Lower leg skin (tissue), 4 donors: ENCODE data around the gene PACS2. TPM values are rescaled to one million over a fixed set of nuclear protein-coding genes. Genes with fewer than 3 reads are reported as not detected.

Experiments used
- DNase-seq, 2 donors: peaks; one replicate each; pipeline ENCODE4 v3.0.0-alpha.2; 2019; ENCODE audit warnings: low spot score in 2 of 2
- H3K4me3 ChIP-seq: fragments of 200-600 bp; sonication (generic); 2 replicates; pipeline ENCODE4 v1.5.1; 2017; ENCODE audit warnings: mild to moderate bottlenecking, low read depth; ENCODE audit not compliant: poor library complexity, severe bottlenecking
- POLR2A ChIP-seq, 2 donors: fragments of 450-650 bp; IDR thresholded peaks; one replicate each; pipeline ENCODE4 v1.6.1; 2016 to 2017; ENCODE audit warnings: antibody characterized with exemption in 2 of 2, mild to moderate bottlenecking in 1 of 2, moderate library complexity in 1 of 2
- WGBS, 2 donors: methylation state at CpG; one replicate each; pipeline ENCODE4 v1.1.5; 2018; 5-methylcytosine and 5-hydroxymethylcytosine counted together
- intact Hi-C: fragments of 100-400 bp; cut with DNase I; formaldehyde crosslinking; loops from one replicate; pipeline ENCODE4 v1.15.0; 2023; ENCODE audit warnings: low total_unique reads
- total RNA-seq, 4 donors: library from RNA; depleted of rRNA; stranded (reverse); fragments of >200 nt; gene quantifications; one replicate each; pipeline ENCODE4 v1.1.0, GENCODE V29; 2016
- TF ChIP-seq, protein P1 (sequence below), 3 donors: fragments of 450-650 bp; IDR thresholded peaks; one replicate each; pipeline ENCODE4 v1.5.1; 2016; ENCODE audit warnings: antibody characterized with exemption in 3 of 3, mild to moderate bottlenecking in 3 of 3, moderate library complexity in 2 of 3

PACS2 gene
- total RNA-seq, 4 donors from 2014 or later, result 25.9 to 75.1 (median 54.3) TPM

DNA sequence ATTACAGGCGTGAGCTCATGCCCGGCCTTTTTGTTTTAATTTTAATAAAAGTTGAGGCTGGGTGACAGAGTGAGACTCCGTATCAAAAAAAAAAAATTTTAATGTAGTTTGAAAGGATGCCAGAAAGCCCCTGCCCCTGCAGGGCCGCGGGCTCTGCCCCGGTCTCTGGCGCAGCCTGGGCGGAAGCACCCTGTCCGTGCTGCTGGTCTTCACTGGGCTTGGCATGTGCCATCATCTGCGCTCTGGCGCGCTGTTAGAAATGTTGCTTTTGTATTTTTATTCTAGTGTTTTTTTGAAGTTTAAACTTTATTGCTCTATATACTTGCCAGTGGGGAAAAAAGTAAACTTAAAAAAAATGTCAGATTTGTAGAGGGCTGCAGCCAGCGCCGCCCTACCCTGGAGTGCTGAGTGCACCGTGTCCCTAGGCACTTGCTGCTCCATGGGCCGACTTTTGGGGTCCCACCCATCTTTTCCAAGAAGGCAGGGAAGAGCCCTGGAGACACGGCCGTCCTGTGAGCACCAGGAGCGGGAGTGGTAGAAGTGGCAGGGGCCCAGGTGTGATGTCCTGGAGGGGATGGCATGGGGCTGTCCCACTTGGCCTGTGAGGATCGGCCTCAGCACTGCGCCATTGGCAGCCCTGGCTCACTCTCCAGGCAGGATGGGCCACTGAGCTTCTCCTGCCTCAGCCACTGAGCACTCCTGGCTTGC is 109.1 kb downstream of the PACS2 start:
- intact Hi-C loops, result no loop called here
- no peak for TF ChIP-seq POLR2A (IDR thresholded peaks at IDR 0.05)
- TF ChIP-seq, protein P1, sequence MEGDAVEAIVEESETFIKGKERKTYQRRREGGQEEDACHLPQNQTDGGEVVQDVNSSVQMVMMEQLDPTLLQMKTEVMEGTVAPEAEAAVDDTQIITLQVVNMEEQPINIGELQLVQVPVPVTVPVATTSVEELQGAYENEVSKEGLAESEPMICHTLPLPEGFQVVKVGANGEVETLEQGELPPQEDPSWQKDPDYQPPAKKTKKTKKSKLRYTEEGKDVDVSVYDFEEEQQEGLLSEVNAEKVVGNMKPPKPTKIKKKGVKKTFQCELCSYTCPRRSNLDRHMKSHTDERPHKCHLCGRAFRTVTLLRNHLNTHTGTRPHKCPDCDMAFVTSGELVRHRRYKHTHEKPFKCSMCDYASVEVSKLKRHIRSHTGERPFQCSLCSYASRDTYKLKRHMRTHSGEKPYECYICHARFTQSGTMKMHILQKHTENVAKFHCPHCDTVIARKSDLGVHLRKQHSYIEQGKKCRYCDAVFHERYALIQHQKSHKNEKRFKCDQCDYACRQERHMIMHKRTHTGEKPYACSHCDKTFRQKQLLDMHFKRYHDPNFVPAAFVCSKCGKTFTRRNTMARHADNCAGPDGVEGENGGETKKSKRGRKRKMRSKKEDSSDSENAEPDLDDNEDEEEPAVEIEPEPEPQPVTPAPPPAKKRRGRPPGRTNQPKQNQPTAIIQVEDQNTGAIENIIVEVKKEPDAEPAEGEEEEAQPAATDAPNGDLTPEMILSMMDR (IDR thresholded peaks at IDR 0.05), result no peak
- no peak overlapping the region for H3K4me3 ChIP-seq
- DNase-seq, result no peak
- 94% methylated on average over 21 of the region's 21 CpGs for whole genome bisulfite sequencing, 2 donors

GRCh38 chr14:105424861-105425260 is 110.3 kb downstream of the PACS2 start:
- 88 to 90% methylated on average over 10 to 12 of the region's 12 CpGs for WGBS, 2 donors
- intact Hi-C loops, result no loop called here

DNA sequence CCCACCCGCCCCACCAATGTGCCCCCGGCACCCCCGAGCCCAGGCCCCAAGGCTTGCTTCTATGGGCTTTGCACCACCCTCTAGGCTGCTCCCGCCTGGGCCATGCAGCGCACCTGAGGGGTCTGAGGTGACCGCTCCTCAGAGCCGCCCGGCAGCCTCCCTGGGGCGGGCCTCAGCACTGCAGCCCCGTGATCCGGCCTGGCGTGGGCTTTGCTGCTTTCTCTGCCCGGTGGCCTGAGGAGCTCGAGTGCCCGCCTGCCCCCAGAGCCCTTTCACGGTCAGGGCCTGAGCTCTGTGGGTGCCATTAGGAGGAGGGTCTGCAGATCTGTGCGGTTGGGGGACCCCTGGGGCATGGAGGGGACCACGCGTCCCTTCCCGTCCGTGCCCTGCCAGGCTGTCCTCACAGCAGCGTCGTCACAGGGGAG is 111.3 kb downstream of the PACS2 start:
- intact Hi-C loops, result no loop called here
- WGBS, 2 donors, result 96 to 97% methylated on average over 14 to 21 of the region's 23 CpGs
- TF ChIP-seq POLR2A (IDR thresholded peaks at IDR 0.05), result no peak
- TF ChIP-seq, protein P1 (IDR thresholded peaks at IDR 0.05), result no peak

More at GRCh38 chr14:105424861-105425260, 110.3 kb downstream of the PACS2 start:
- no peak for DNase-seq
- TF ChIP-seq, protein P1 (IDR thresholded peaks at IDR 0.05), result no peak
- TF ChIP-seq POLR2A (IDR thresholded peaks at IDR 0.05), result no peak
- no peak overlapping the region for H3K4me3 ChIP-seq

DNA sequence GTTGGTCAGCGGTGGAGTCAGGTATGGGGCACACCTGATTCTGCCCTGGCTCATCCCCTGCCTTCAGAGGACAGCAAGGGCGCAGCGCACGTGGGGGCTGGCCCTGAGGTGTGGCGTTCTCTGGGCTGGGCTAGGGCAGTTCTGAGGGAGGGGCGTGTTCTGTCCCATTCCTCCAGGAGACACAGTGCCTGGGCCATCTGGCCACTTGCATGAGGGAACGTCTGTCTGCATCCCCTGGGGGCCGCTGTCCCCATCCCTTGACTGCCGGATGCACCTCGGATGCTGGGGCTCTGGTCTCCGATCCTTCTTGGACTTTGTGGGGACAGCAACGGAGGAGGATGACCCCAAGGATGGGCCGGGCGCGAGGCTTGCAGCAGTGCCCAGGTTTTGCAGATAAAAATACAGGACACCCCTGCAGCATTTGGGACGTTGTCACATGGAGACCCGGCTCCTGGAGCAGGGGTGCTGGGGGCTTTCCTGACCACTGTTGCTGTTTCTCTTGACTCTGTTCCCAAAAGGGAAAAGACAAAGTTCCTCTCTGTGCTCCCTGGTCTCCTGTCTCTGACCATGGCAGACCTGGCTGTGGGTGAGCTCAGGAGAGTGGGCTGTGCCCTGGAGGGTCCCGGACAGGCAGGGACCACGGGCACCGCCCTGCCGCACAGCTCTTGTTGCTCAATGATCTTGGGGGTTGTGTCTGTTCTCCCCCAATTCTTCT is 112.0 kb downstream of the PACS2 start:
- no peak for DNase-seq
- H3K4me3 ChIP-seq, result no peak overlapping the region
- intact Hi-C loops, result no loop called here
- TF ChIP-seq, protein P1 (IDR thresholded peaks at IDR 0.05), result no peak
- TF ChIP-seq POLR2A (IDR thresholded peaks at IDR 0.05), result no peak
- 91 to 97% methylated on average over 17 to 21 of the region's 21 CpGs for WGBS, 2 donors

More for the DNA sequence above, 111.3 kb downstream of the PACS2 start:
- H3K4me3 ChIP-seq, result no peak overlapping the region
- no peak for DNase-seq

GRCh38 chr14:105427412-105427811 is 112.9 kb downstream of the PACS2 start:
- WGBS, 2 donors, result 94% methylated on average over 10 of the region's 10 CpGs
- TF ChIP-seq, protein P1 (IDR thresholded peaks at IDR 0.05), result no peak
- no peak for TF ChIP-seq POLR2A (IDR thresholded peaks at IDR 0.05)
- intact Hi-C loops, result no loop called here

More at GRCh38 chr14:105427412-105427811, 112.9 kb downstream of the PACS2 start:
- no peak for DNase-seq
- no peak overlapping the region for H3K4me3 ChIP-seq
